ENCODE data around the gene CFAP77. TPM values are rescaled to one million over a fixed set of nuclear protein-coding genes. Genes with fewer than 3 reads are reported as not detected.

CFAP77 gene
- total and polyA plus RNA-seq, 9 of the 15 experiments (the other 6 are each of a cell fraction or from before 2014, with no cell fraction given): not detected

DNA sequence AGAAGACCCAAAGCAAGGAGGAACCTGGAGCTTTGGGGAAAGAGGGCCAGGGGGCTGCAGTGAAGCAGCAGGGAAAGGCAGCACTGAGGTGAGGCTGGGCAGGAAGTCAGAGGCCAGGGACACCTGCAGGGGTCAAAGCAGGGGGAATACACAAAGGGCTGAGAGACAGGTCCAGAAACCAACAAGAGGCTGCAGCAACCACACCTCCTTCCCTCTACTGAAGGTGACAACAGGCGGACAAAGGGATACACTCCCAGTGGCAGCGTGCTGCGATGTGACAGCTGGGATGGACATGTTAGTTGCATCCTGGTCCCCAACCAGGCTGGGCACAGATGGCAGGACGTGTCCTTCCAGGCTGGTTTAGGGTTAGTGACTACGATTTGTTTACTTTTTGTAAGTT, 12.6 kb downstream of the CFAP77 start:
- no peaks in the 10 kb centered on the region for H3K9me1 ChIP-seq (ENCODE audit: control insufficient read depth, insufficient read depth, low read length)
- no peak overlapping the region for H3K4me2 ChIP-seq (ENCODE audit: insufficient read depth, low read length)
- no peak overlapping the region for H2AFZ ChIP-seq (ENCODE audit: low read depth, low read length)
- peaks cover 11% of the 10 kb centered on the region; the same call in 1 of the 2 replicates for H4K20me1 ChIP-seq (replicated peaks; ENCODE audit: control insufficient read depth, insufficient read depth, low read length)
- ATAC-seq: no peak
- POLR2A ChIA-PET: interaction anchor here (1.0 kb wide), 1 partner anchor 12 kb away, joined by 3 read pairs; no protein-coding TSS in a partner anchor
- H3K27ac ChIP-seq (ENCODE audit: extremely low read depth, low read depth, low read length): no peak overlapping the region
- intact Hi-C loops (cut with micrococcal nuclease): no loop called here
- no peak for TF ChIP-seq ZNF707 (CRISPR knock-in tag; conservative IDR thresholded peaks at IDR 0.05)
- no peak for TF ChIP-seq GTF2E2 (tag; IDR thresholded peaks at IDR 0.05)
- TF ChIP-seq, protein P1, sequence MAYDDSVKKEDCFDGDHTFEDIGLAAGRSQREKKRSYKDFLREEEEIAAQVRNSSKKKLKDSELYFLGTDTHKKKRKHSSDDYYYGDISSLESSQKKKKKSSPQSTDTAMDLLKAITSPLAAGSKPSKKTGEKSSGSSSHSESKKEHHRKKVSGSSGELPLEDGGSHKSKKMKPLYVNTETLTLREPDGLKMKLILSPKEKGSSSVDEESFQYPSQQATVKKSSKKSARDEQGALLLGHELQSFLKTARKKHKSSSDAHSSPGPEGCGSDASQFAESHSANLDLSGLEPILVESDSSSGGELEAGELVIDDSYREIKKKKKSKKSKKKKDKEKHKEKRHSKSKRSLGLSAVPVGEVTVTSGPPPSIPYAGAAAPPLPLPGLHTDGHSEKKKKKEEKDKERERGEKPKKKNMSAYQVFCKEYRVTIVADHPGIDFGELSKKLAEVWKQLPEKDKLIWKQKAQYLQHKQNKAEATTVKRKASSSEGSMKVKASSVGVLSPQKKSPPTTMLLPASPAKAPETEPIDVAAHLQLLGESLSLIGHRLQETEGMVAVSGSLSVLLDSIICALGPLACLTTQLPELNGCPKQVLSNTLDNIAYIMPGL (CRISPR knock-in tag; IDR thresholded peaks at IDR 0.05): no peak
- no peak for TF ChIP-seq RB1 (IDR thresholded peaks at IDR 0.05; ENCODE audit: low read depth)
- TF ChIP-seq PHTF2 (CRISPR knock-in tag; IDR thresholded peaks at IDR 0.05): no peak
- TF ChIP-seq EGR1 (conservative IDR thresholded peaks at IDR 0.05): no peak
- TF ChIP-seq PHF20 (IDR thresholded peaks at IDR 0.05; ENCODE audit: partially characterized antibody): no peak
- TF ChIP-seq NCOA2 (IDR thresholded peaks at IDR 0.05; ENCODE audit: partially characterized antibody in 2 of 2): no peak
- no peak for TF ChIP-seq RBM15 (IDR thresholded peaks at IDR 0.05; ENCODE audit: insufficient read depth, low read length)
- TF ChIP-seq, protein P2, sequence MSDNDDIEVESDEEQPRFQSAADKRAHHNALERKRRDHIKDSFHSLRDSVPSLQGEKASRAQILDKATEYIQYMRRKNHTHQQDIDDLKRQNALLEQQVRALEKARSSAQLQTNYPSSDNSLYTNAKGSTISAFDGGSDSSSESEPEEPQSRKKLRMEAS (CRISPR knock-in tag; IDR thresholded peaks at IDR 0.05): no peak
- no peak for TF ChIP-seq ESRRA (IDR thresholded peaks at IDR 0.05; ENCODE audit: borderline replicate concordance, low read depth)
- TF ChIP-seq TEAD1 (CRISPR knock-in tag; IDR thresholded peaks at IDR 0.05): no peak
- no peak for TF ChIP-seq ZNF3 (CRISPR knock-in tag; IDR thresholded peaks at IDR 0.05)
- no peak for TF ChIP-seq HDAC8 (tag; IDR thresholded peaks at IDR 0.05)
- TF ChIP-seq HEY1 (CRISPR knock-in tag; IDR thresholded peaks at IDR 0.05; ENCODE audit: borderline replicate concordance): no peak
- no peak for TF ChIP-seq GTF2A2 (tag; IDR thresholded peaks at IDR 0.05)
- no peak for TF ChIP-seq ZNF175 (CRISPR knock-in tag; IDR thresholded peaks at IDR 0.05; ENCODE audit: low read depth)
- no peak for TF ChIP-seq CCNT2 (IDR thresholded peaks at IDR 0.05; ENCODE audit: borderline replicate concordance, extremely low read depth, insufficient read length, low read depth, low read length)
- TF ChIP-seq ZNF212 (CRISPR knock-in tag; IDR thresholded peaks at IDR 0.05): no peak
- no peak overlapping the region for H3K9ac ChIP-seq (ENCODE audit: insufficient read depth in 1 of 2, low read depth in 2 of 2, low read length in 2 of 2)
- H3K79me2 ChIP-seq (ENCODE audit: control insufficient read depth, insufficient read depth, low read length): no peaks in the 10 kb centered on the region
- no peak for DNase-seq (ENCODE audit: extremely low read depth in 1 of 4, low spot score in 3 of 4)
- peaks cover 62 to 73% of the 10 kb centered on the region in 2 experiments for H3K27me3 ChIP-seq (ENCODE audit: control insufficient read depth in 2 of 2, insufficient read depth in 2 of 2, low read length in 2 of 2)
- H3K4me3 ChIP-seq: no peak overlapping the region
- H3K9me3 ChIP-seq (replicated peaks; ENCODE audit: control insufficient read depth, insufficient read depth, low read depth, low read length): no peaks in the 10 kb centered on the region
- FAIRE-seq: no peak
- 0% methylated on average over 5 of the region's 5 CpGs for WGBS (ENCODE audit: insufficient coverage, low coverage, missing lambda C conversion rate)
- in situ Hi-C loops (cut with MboI): no loop called here
- H3K4me1 ChIP-seq (replicated peaks in 1 of 2; ENCODE audit: control insufficient read depth in 2 of 2, insufficient read depth in 2 of 2, low read length in 2 of 2): no peaks in the 10 kb centered on the region
- BruUV-seq (replicated peaks): no TSS peak
- CTCF ChIA-PET (ENCODE audit: low intra/inter-chr PET ratio): no interaction called here
- no peaks in the 10 kb centered on the region for H3K36me3 ChIP-seq (ENCODE audit: control insufficient read depth, insufficient read depth, low read length)

Measured in K562 (cell line).